Omental fat pad (tissue), 4 donors: ENCODE results near the gene FAM229B. TPM values are rescaled to one million over a fixed set of nuclear protein-coding genes. Genes with fewer than 3 reads are reported as not detected.

Source experiments
- ATAC-seq: fragments of 150-250 bp; one replicate; pipeline ENCODE4 v1.9.1; 2016; ENCODE audit warnings: mild to moderate bottlenecking, moderate library complexity; ENCODE audit not compliant: low FRiP score
- DNase-seq: peaks from one replicate; pipeline ENCODE4 v3.0.0-alpha.2; 2019; ENCODE audit warnings: low spot score
- CTCF ChIP-seq, 3 donors: fragments of 450-650 bp; IDR thresholded peaks; one replicate each; pipeline ENCODE4 v1.5.1; 2016 to 2017; ENCODE audit warnings: antibody characterized with exemption in 3 of 3, mild to moderate bottlenecking in 3 of 3, moderate library complexity in 2 of 3
- total RNA-seq, 4 donors: library from RNA; depleted of rRNA; stranded (reverse); fragments of >200 nt; gene quantifications; one replicate each; pipeline ENCODE4 v1.1.0, GENCODE V29; 2016

The FAM229B gene
- 10 to 100 TPM in 3 of 4 donors, 1 to 10 TPM in 1; 4.9 to 17.2 (median 12.4) TPM for total RNA-seq

- ATAC-seq (peak; percentile 97), DNase-seq (peak; percentile 60)
- TF ChIP-seq CTCF (IDR thresholded peaks at IDR 0.05) = no peak
Observed at GRCh38 chr6:112087136-112087911, at the start of gene FAM229B, which contains the start of gene TUBE1. Gene FAM229B, plus strand, starts transcription at chr6:112087591. Its CDS starts 11,693 bp downstream, at chr6:112099284. Gene TUBE1, minus strand, starts transcription at chr6:112087482. Its CDS starts 48 bp downstream, at chr6:112087434.

GRCh38 chr6:112037783-112038216 is 49.6 kb upstream of the FAM229B start:
- DNase-seq (no peak), ATAC-seq (peak; percentile 91)
- TF ChIP-seq CTCF (IDR thresholded peaks at IDR 0.05) = no peak

GRCh38 chr6:112038268-112038667 is 49.1 kb upstream of the FAM229B start:
- TF ChIP-seq CTCF (IDR thresholded peaks at IDR 0.05) = no peak
- ATAC-seq = peak; percentile 9

GRCh38 chr6:112038756-112039430 is 48.5 kb upstream of the FAM229B start:
- DNase-seq = no peak
- TF ChIP-seq CTCF (IDR thresholded peaks at IDR 0.05) = no peak

More at GRCh38 chr6:112038268-112038667, 49.1 kb upstream of the FAM229B start:
- no peak for DNase-seq

GRCh38 chr6:112039431-112039770 is 48.0 kb upstream of the FAM229B start:
- ATAC-seq (no peak), DNase-seq (no peak)
- TF ChIP-seq CTCF (IDR thresholded peaks at IDR 0.05) = no peak

More at GRCh38 chr6:112038756-112039430, 48.5 kb upstream of the FAM229B start:
- no peak for ATAC-seq

GRCh38 chr6:112040956-112041355 is 46.4 kb upstream of the FAM229B start:
- ATAC-seq (no peak), DNase-seq (no peak)
- no peak for TF ChIP-seq CTCF (IDR thresholded peaks at IDR 0.05)
